Ishikawa (cell line): ENCODE results near the gene FEZF2.

Source experiments
- CREB1 ChIP-seq: IDR thresholded peaks from 2 replicates; pipeline ENCODE4 v1.6.1; 2012; ENCODE audit warnings: low read depth
- EGR1 ChIP-seq: IDR thresholded peaks from 2 replicates; pipeline ENCODE4 v1.6.1; 2012
- EP300 ChIP-seq: IDR thresholded peaks from 2 replicates; pipeline ENCODE4 v1.6.1; 2012; ENCODE audit warnings: borderline replicate concordance
- NFIC ChIP-seq: IDR thresholded peaks from 2 replicates; pipeline ENCODE4 v1.6.1; 2012
- RAD21 ChIP-seq: IDR thresholded peaks from 2 replicates; pipeline ENCODE4 v1.6.1; 2012; ENCODE audit warnings: low read depth
- TAF1 ChIP-seq: IDR thresholded peaks from 2 replicates; pipeline ENCODE4 v1.6.1; 2012; ENCODE audit warnings: low read depth, mild to moderate bottlenecking
- TCF12 ChIP-seq: IDR thresholded peaks from 2 replicates; pipeline ENCODE4 v1.6.1; 2012; ENCODE audit warnings: low read depth
- TEAD4 ChIP-seq: IDR thresholded peaks from 2 replicates; pipeline ENCODE4 v1.6.1; 2012
- YY1 ChIP-seq: IDR thresholded peaks from 2 replicates; pipeline ENCODE4 v1.6.1; 2012; ENCODE audit warnings: low read depth
- ZBTB7A ChIP-seq: IDR thresholded peaks from 2 replicates; pipeline ENCODE4 v1.6.1; 2012; ENCODE audit warnings: low read depth
- TF ChIP-seq, protein P1 (sequence below): IDR thresholded peaks from 2 replicates; pipeline ENCODE4 v1.6.1; 2012; ENCODE audit warnings: low read depth, mild to moderate bottlenecking
- TF ChIP-seq, protein P2 (sequence below): IDR thresholded peaks from 2 replicates; pipeline ENCODE4 v1.6.1; 2012
- TF ChIP-seq, protein P3 (sequence below): IDR thresholded peaks from 2 replicates; pipeline ENCODE4 v1.6.1; 2012

DNA sequence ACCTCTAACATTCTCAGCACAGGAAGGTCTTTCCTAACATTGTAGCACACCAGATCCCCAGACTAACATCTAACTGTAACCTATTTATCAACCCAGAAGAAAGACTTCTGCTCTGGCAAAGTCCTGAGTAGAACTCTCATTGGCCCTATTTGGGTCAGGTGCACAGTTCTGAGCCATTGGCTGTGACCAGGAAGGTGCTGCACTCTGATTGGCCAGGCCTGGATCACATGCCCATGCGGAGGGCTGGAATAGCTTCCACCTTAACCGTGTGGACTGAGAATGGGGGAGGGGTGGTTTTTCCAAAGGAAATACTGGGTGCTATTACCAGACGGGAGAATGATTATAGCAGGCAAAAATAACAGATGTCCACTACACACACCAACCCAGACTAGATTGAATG, 11.5 kb downstream of the FEZF2 start:
- TF ChIP-seq EP300 (no peak), YY1 (no peak), RAD21 (no peak), EGR1 (no peak), CREB1 (no peak), TAF1 (no peak), ZBTB7A (no peak), TEAD4 (no peak), NFIC (no peak), TCF12 (no peak)
- TF ChIP-seq, protein P1, sequence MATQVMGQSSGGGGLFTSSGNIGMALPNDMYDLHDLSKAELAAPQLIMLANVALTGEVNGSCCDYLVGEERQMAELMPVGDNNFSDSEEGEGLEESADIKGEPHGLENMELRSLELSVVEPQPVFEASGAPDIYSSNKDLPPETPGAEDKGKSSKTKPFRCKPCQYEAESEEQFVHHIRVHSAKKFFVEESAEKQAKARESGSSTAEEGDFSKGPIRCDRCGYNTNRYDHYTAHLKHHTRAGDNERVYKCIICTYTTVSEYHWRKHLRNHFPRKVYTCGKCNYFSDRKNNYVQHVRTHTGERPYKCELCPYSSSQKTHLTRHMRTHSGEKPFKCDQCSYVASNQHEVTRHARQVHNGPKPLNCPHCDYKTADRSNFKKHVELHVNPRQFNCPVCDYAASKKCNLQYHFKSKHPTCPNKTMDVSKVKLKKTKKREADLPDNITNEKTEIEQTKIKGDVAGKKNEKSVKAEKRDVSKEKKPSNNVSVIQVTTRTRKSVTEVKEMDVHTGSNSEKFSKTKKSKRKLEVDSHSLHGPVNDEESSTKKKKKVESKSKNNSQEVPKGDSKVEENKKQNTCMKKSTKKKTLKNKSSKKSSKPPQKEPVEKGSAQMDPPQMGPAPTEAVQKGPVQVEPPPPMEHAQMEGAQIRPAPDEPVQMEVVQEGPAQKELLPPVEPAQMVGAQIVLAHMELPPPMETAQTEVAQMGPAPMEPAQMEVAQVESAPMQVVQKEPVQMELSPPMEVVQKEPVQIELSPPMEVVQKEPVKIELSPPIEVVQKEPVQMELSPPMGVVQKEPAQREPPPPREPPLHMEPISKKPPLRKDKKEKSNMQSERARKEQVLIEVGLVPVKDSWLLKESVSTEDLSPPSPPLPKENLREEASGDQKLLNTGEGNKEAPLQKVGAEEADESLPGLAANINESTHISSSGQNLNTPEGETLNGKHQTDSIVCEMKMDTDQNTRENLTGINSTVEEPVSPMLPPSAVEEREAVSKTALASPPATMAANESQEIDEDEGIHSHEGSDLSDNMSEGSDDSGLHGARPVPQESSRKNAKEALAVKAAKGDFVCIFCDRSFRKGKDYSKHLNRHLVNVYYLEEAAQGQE, result no peak
- TF ChIP-seq, protein P2, sequence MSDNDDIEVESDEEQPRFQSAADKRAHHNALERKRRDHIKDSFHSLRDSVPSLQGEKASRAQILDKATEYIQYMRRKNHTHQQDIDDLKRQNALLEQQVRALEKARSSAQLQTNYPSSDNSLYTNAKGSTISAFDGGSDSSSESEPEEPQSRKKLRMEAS, result no peak
- TF ChIP-seq, protein P3, sequence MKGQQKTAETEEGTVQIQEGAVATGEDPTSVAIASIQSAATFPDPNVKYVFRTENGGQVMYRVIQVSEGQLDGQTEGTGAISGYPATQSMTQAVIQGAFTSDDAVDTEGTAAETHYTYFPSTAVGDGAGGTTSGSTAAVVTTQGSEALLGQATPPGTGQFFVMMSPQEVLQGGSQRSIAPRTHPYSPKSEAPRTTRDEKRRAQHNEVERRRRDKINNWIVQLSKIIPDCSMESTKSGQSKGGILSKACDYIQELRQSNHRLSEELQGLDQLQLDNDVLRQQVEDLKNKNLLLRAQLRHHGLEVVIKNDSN, result peak; percentile 76
